HG03135 (cell line): ENCODE results near the gene SMARCA2.
"Not testable (repeated sequence)": the region's sequence is repeated elsewhere in the genome, so short reads cannot be mapped to it uniquely, and the experiment has no call there.

ENCODE experiments used
- ATAC-seq: cut with Tn5 transposase; IDR thresholded peaks from one replicate; pipeline ENCODE4 v1.9.1; 2021; ENCODE audit warnings: mild to moderate bottlenecking, moderate library complexity; ENCODE audit not compliant: unreplicated experiment

SMARCA2 gene

GRCh38 chr9:2134391-2134790, 119.2 kb downstream of the SMARCA2 start:
- ATAC-seq = no peak

- ATAC-seq = no peak
These were observed 123.5 kb downstream of the SMARCA2 start for GRCh38 chr9:2138646-2139045.

- no peak for ATAC-seq
These were observed 125.6 kb downstream of the SMARCA2 start for GRCh38 chr9:2140600-2141223.

- no peak for ATAC-seq
These were observed 127.1 kb downstream of the SMARCA2 start for GRCh38 chr9:2142212-2142611.

GRCh38 chr9:2144619-2145018, 129.5 kb downstream of the SMARCA2 start:
- ATAC-seq = no peak

GRCh38 chr9:2145746-2146145, 130.6 kb downstream of the SMARCA2 start:
- ATAC-seq = no peak

GRCh38 chr9:2146700-2147099, 131.6 kb downstream of the SMARCA2 start:
- ATAC-seq = not testable (repeated sequence)

GRCh38 chr9:2150338-2150737, 135.2 kb downstream of the SMARCA2 start:
- no peak for ATAC-seq

GRCh38 chr9:2151171-2151570, 136.0 kb downstream of the SMARCA2 start:
- no peak for ATAC-seq

- ATAC-seq = no peak
These were observed 138.0 kb downstream of the SMARCA2 start for GRCh38 chr9:2152966-2153629.

- no peak for ATAC-seq
These were observed 138.6 kb downstream of the SMARCA2 start for GRCh38 chr9:2153630-2154217.

- ATAC-seq = no peak
These were observed 139.6 kb downstream of the SMARCA2 start for GRCh38 chr9:2154731-2155130.

- ATAC-seq = no peak
These were observed 140.8 kb downstream of the SMARCA2 start for GRCh38 chr9:2155966-2156365.

GRCh38 chr9:2157277-2158110, 142.3 kb downstream of the SMARCA2 start:
- ATAC-seq = peak; percentile 54

- peak; percentile 42 for ATAC-seq
These were observed 143.0 kb downstream of the SMARCA2 start for GRCh38 chr9:2158111-2158610.

- no peak for ATAC-seq
These were observed 143.8 kb downstream of the SMARCA2 start for GRCh38 chr9:2158766-2159430.

GRCh38 chr9:2159521-2160454, 144.6 kb downstream of the SMARCA2 start:
- no peak for ATAC-seq

GRCh38 chr9:2161661-2162060, 146.5 kb downstream of the SMARCA2 start:
- ATAC-seq = no peak

- no peak for ATAC-seq
These were observed 148.2 kb downstream of the SMARCA2 start for GRCh38 chr9:2163231-2163885.
